SU-DHL-6 (cell line): ENCODE results near the gene CLEC20A.

Experiments
- H2AFZ ChIP-seq: fragments of 200-600 bp; sonication (generic); 2 replicates; pipeline ENCODE4 v1.6.1; 2014; ENCODE audit warnings: low read depth, mild to moderate bottlenecking, moderate library complexity, mixed read lengths, antibody characterized with exemption, low read length; ENCODE audit not compliant: severe bottlenecking
- H3F3A ChIP-seq: fragments of 200-600 bp; shearing (Covaris generic); 2 replicates; pipeline ENCODE4 v1.6.0; 2016; ENCODE audit warnings: antibody characterized with exemption, mild to moderate bottlenecking; ENCODE audit not compliant: insufficient read depth
- H3K27ac ChIP-seq: fragments of 200-600 bp; sonication (generic); 2 replicates; pipeline ENCODE4 v1.5.1; 2016; ENCODE audit warnings: low read depth, mild to moderate bottlenecking, low read length, moderate library complexity, mixed read lengths
- H3K27me3 ChIP-seq: fragments of 200-600 bp; sonication (generic), shearing (Covaris generic); 2 replicates; pipeline ENCODE4 v1.6.0; 2014; ENCODE audit warnings: mild to moderate bottlenecking, low read length
- H3K36me3 ChIP-seq: fragments of 200-600 bp; sonication (generic); 2 replicates; pipeline ENCODE4 v1.6.1; 2014; ENCODE audit warnings: mild to moderate bottlenecking, low read length, mixed read lengths
- H3K4me2 ChIP-seq: fragments of 300-600, 200-600 bp; shearing (Covaris generic), sonication (generic); 2 replicates; pipeline ENCODE4 v1.6.0; 2014; ENCODE audit warnings: low read length, low read depth, mild to moderate bottlenecking; ENCODE audit not compliant: poor library complexity, severe bottlenecking
- H3K4me3 ChIP-seq: fragments of 200-600 bp; sonication (generic); 2 replicates; pipeline ENCODE4 v1.5.1; 2014; ENCODE audit warnings: antibody characterized with exemption, low read length, mild to moderate bottlenecking, mixed read lengths; ENCODE audit not compliant: insufficient read depth, poor library complexity, severe bottlenecking
- H3K79me2 ChIP-seq: fragments of 200-600 bp; sonication (generic); 2 replicates; pipeline ENCODE4 v1.6.1; 2014; ENCODE audit warnings: mild to moderate bottlenecking, low read length, moderate library complexity; ENCODE audit not compliant: insufficient read depth
- H3K9ac ChIP-seq: fragments of 200-600 bp; sonication (generic); 2 replicates; pipeline ENCODE4 v1.7.0; 2014; ENCODE audit warnings: mild to moderate bottlenecking, low read length
- H3K9me2 ChIP-seq: fragments of 200-600 bp; sonication (generic); replicated peaks from 2 replicates; pipeline ENCODE4 v1.6.1; 2014; ENCODE audit warnings: low read length; ENCODE audit not compliant: insufficient read depth
- H3K9me3 ChIP-seq: fragments of 200-600 bp; sonication (generic); 2 replicates; pipeline ENCODE4 v1.6.1; 2014; ENCODE audit warnings: low read length, mixed read lengths; ENCODE audit not compliant: insufficient read depth
- H4K20me1 ChIP-seq: fragments of 200-600 bp; sonication (generic); 2 replicates; pipeline ENCODE4 v1.6.1; 2014; ENCODE audit warnings: low read depth, mild to moderate bottlenecking, antibody characterized with exemption, low read length, moderate library complexity, mixed read lengths
- CTCF ChIP-seq: fragments of 200-600 bp; sonication (generic); IDR thresholded peaks from one replicate; pipeline ENCODE4 v1.5.1; 2017; ENCODE audit warnings: antibody characterized with exemption, mild to moderate bottlenecking, low read length, moderate library complexity; ENCODE audit not compliant: insufficient read depth, poor library complexity, severe bottlenecking
- EZH2phosphoT487 ChIP-seq: fragments of 200-600 bp; sonication (generic), shearing (Covaris generic); conservative IDR thresholded peaks from 2 replicates; pipeline ENCODE4 v1.6.1; 2018; ENCODE audit warnings: mild to moderate bottlenecking, antibody characterized with exemption, low read length, moderate library complexity, mixed read lengths

CLEC20A gene

GRCh38 chr1:178461701-178462100, 35.1 kb downstream of the CLEC20A start:
- Histone ChIP-seq H2AFZ (no peak overlapping the region), H3K9ac (no peak overlapping the region), H3K27ac (no peak overlapping the region), H3K9me3 (no peaks in the 10 kb centered on the region), H3K36me3 (no peaks in the 10 kb centered on the region), H3K27me3 (no peaks in the 10 kb centered on the region), H4K20me1 (no peaks in the 10 kb centered on the region), H3F3A (no peaks in the 10 kb centered on the region), H3K4me3 (no peak overlapping the region), H3K79me2 (no peaks in the 10 kb centered on the region), H3K4me2 (no peak overlapping the region), H3K9me2 (no peaks in the 10 kb centered on the region)
- TF ChIP-seq CTCF: no peak
- no peak for TF ChIP-seq EZH2phosphoT487

- Histone ChIP-seq H4K20me1 (no peaks in the 10 kb centered on the region), H3K9me2 (no peaks in the 10 kb centered on the region), H3K9ac (no peak overlapping the region), H3K36me3 (no peaks in the 10 kb centered on the region), H3K9me3 (no peaks in the 10 kb centered on the region), H2AFZ (no peak overlapping the region), H3K79me2 (no peaks in the 10 kb centered on the region), H3K27ac (no peak overlapping the region), H3K4me3 (no peak overlapping the region), H3K27me3 (no peaks in the 10 kb centered on the region), H3K4me2 (no peak overlapping the region), H3F3A (no peaks in the 10 kb centered on the region)
- TF ChIP-seq CTCF (no peak), EZH2phosphoT487 (no peak)
Observed at GRCh38 chr1:178461104-178461503, 35.7 kb downstream of the CLEC20A start.

- no peak for TF ChIP-seq EZH2phosphoT487
- no peak for TF ChIP-seq CTCF
- H4K20me1 ChIP-seq: no peaks in the 10 kb centered on the region
- H3F3A ChIP-seq: no peaks in the 10 kb centered on the region
- no peaks in the 10 kb centered on the region for H3K27me3 ChIP-seq
- no peaks in the 10 kb centered on the region for H3K9me3 ChIP-seq
- no peak overlapping the region for H3K9ac ChIP-seq
- no peak overlapping the region for H3K4me2 ChIP-seq
- no peaks in the 10 kb centered on the region for H3K36me3 ChIP-seq
- H3K27ac ChIP-seq: no peak overlapping the region
- no peaks in the 10 kb centered on the region for H3K79me2 ChIP-seq
- no peak overlapping the region for H3K4me3 ChIP-seq
- no peak overlapping the region for H2AFZ ChIP-seq
- no peaks in the 10 kb centered on the region for H3K9me2 ChIP-seq
Observed at GRCh38 chr1:178458203-178458602, 38.6 kb downstream of the CLEC20A start.
